OCI-LY1 (cell line): Measurements from ENCODE around the gene CHI3L1.

ENCODE experiments used
- H2AFZ ChIP-seq: fragments of 200-600 bp; sonication (generic), shearing (Covaris generic); 2 replicates; pipeline ENCODE4 v1.6.0; 2014; ENCODE audit warnings: antibody characterized with exemption, mild to moderate bottlenecking, low read length
- H3F3A ChIP-seq: fragments of 200-600 bp; sonication (generic), shearing (Covaris generic); 2 replicates; pipeline ENCODE4 v1.6.0; 2014; ENCODE audit warnings: mild to moderate bottlenecking, antibody characterized with exemption, low read length, moderate library complexity; ENCODE audit not compliant: insufficient read depth
- H3K27ac ChIP-seq: fragments of 200-600 bp; sonication (generic); 2 replicates; pipeline ENCODE4 v1.5.1; 2014; ENCODE audit warnings: low read length, mixed run types, mild to moderate bottlenecking, low read depth; ENCODE audit not compliant: poor library complexity, severe bottlenecking
- H3K27me3 ChIP-seq: fragments of 200-600 bp; sonication (generic); 2 replicates; pipeline ENCODE4 v1.6.0; 2014; ENCODE audit warnings: antibody characterized with exemption, mild to moderate bottlenecking, low read length, moderate library complexity; ENCODE audit not compliant: insufficient read depth
- H3K36me3 ChIP-seq: fragments of 200-600 bp; sonication (generic); 2 replicates; pipeline ENCODE4 v1.6.1; 2014; ENCODE audit warnings: mild to moderate bottlenecking, antibody characterized with exemption, low read length, moderate library complexity, mixed read lengths; ENCODE audit not compliant: insufficient read depth
- H3K4me1 ChIP-seq: fragments of 200-600 bp; sonication (generic); 2 replicates; pipeline ENCODE4 v1.5.1; 2014; ENCODE audit warnings: mild to moderate bottlenecking, low read length, moderate library complexity; ENCODE audit not compliant: insufficient read depth, severe bottlenecking
- H3K4me2 ChIP-seq: fragments of 200-600 bp; sonication (generic), shearing (Covaris generic); 2 replicates; pipeline ENCODE4 v1.6.1; 2014; ENCODE audit warnings: low read length
- H3K4me3 ChIP-seq: fragments of 200-600 bp; sonication (generic); 2 replicates; pipeline ENCODE4 v1.5.1; 2014; ENCODE audit warnings: low read length, low read depth, mild to moderate bottlenecking, mixed read lengths; ENCODE audit not compliant: poor library complexity, severe bottlenecking
- H3K79me2 ChIP-seq: fragments of 200-600 bp; shearing (Covaris generic); 2 replicates; pipeline ENCODE4 v1.6.1; 2016; ENCODE audit warnings: mixed run types, low read length, mixed read lengths; ENCODE audit not compliant: insufficient read depth
- H3K9ac ChIP-seq: fragments of 200-600 bp; sonication (generic), shearing (Covaris generic); 2 replicates; pipeline ENCODE4 v1.6.1; 2014; ENCODE audit warnings: mild to moderate bottlenecking, low read length, mixed read lengths
- H3K9me2 ChIP-seq: fragments of 200-600 bp; sonication (generic), shearing (Covaris generic); 2 replicates; pipeline ENCODE4 v1.6.1; 2014; ENCODE audit warnings: low read depth, mild to moderate bottlenecking, low read length, mixed read lengths
- H3K9me3 ChIP-seq: fragments of 200-600 bp; shearing (Covaris generic); 2 replicates; pipeline ENCODE4 v1.6.1; 2014; ENCODE audit warnings: low read length, mixed read lengths
- H4K20me1 ChIP-seq: fragments of 200-600 bp; sonication (generic), shearing (Covaris generic); 2 replicates; pipeline ENCODE4 v1.6.0; 2016; ENCODE audit warnings: mild to moderate bottlenecking, low read length; ENCODE audit not compliant: insufficient read depth
- EZH2 ChIP-seq: fragments of 200-600 bp; sonication (generic), shearing (Covaris generic); IDR thresholded peaks from 2 replicates; pipeline ENCODE4 v1.8.0; 2017; ENCODE audit warnings: borderline replicate concordance, mixed run types, mild to moderate bottlenecking, antibody characterized with exemption, low read length, moderate library complexity, mixed read lengths
- TF ChIP-seq, protein P1 (sequence below): fragments of 200-600 bp; sonication (generic), shearing (Covaris generic); IDR thresholded peaks from 2 replicates; pipeline ENCODE4 v1.5.1; 2017; ENCODE audit warnings: mild to moderate bottlenecking, antibody characterized with exemption, low read length, moderate library complexity, mixed read lengths

Gene CHI3L1

DNA sequence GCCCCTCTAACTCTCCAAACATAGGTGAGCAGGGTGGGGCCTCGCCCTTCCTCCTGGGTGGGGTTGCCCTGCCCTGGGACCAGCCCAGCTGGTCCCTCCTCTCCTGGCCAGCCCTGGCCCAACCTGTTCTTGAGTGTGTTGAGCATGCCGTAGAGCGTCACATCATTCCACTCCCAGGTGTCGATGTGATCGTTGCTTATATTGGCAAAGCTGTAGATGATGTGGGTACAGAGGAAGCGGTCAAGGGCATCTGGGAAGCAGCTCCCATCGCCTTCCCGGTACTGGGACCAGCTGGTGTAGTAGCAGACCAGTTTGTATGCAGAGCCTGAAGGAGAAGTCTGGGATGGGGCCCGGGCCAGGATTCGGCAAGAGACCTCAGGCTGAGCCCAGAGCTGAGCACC lies 1.4 kb downstream of the CHI3L1 start:
- H3K36me3 ChIP-seq: no peaks in the 10 kb centered on the region
- H2AFZ ChIP-seq: no peak overlapping the region
- H3K4me2 ChIP-seq: no peak overlapping the region
- no peak overlapping the region for H3K9ac ChIP-seq
- H3K27me3 ChIP-seq: no peaks in the 10 kb centered on the region
- H3K9me3 ChIP-seq: no peaks in the 10 kb centered on the region
- H4K20me1 ChIP-seq: no peaks in the 10 kb centered on the region
- TF ChIP-seq, protein P1, sequence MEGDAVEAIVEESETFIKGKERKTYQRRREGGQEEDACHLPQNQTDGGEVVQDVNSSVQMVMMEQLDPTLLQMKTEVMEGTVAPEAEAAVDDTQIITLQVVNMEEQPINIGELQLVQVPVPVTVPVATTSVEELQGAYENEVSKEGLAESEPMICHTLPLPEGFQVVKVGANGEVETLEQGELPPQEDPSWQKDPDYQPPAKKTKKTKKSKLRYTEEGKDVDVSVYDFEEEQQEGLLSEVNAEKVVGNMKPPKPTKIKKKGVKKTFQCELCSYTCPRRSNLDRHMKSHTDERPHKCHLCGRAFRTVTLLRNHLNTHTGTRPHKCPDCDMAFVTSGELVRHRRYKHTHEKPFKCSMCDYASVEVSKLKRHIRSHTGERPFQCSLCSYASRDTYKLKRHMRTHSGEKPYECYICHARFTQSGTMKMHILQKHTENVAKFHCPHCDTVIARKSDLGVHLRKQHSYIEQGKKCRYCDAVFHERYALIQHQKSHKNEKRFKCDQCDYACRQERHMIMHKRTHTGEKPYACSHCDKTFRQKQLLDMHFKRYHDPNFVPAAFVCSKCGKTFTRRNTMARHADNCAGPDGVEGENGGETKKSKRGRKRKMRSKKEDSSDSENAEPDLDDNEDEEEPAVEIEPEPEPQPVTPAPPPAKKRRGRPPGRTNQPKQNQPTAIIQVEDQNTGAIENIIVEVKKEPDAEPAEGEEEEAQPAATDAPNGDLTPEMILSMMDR: no peak
- TF ChIP-seq EZH2: no peak
- H3K4me1 ChIP-seq: no peaks in the 10 kb centered on the region
- no peaks in the 10 kb centered on the region for H3F3A ChIP-seq
- no peaks in the 10 kb centered on the region for H3K79me2 ChIP-seq
- no peaks in the 10 kb centered on the region for H3K9me2 ChIP-seq
- no peak overlapping the region for H3K4me3 ChIP-seq
- H3K27ac ChIP-seq: no peak overlapping the region

DNA sequence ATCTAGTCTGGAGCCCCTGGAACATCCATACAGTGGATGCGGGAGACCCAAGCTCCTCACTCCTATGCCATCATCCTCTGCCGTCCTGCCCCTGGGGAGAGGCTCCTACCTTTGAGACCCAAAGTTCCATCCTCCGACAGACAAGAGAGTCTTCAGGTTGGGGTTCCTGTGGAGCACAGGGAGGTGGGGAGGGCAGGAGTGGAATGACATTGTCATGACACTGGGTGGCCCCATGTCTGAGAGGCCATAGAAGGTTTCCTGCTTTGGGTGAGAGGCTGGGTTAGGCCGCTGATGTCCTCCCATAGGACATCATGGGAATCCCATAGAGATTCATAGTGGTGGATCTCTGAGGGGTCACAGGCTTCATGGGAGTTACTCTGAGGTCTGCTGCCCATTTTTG lies 2.0 kb downstream of the CHI3L1 start:
- Histone ChIP-seq H3K4me3 (no peak overlapping the region), H3K36me3 (no peaks in the 10 kb centered on the region), H3K4me2 (no peak overlapping the region), H3K79me2 (no peaks in the 10 kb centered on the region), H4K20me1 (no peaks in the 10 kb centered on the region), H3K27me3 (no peaks in the 10 kb centered on the region), H2AFZ (no peak overlapping the region), H3K4me1 (no peaks in the 10 kb centered on the region), H3K9ac (no peak overlapping the region), H3K27ac (no peak overlapping the region), H3K9me3 (no peaks in the 10 kb centered on the region), H3K9me2 (no peaks in the 10 kb centered on the region), H3F3A (no peaks in the 10 kb centered on the region)
- no peak for TF ChIP-seq EZH2
- TF ChIP-seq, protein P1: no peak

DNA sequence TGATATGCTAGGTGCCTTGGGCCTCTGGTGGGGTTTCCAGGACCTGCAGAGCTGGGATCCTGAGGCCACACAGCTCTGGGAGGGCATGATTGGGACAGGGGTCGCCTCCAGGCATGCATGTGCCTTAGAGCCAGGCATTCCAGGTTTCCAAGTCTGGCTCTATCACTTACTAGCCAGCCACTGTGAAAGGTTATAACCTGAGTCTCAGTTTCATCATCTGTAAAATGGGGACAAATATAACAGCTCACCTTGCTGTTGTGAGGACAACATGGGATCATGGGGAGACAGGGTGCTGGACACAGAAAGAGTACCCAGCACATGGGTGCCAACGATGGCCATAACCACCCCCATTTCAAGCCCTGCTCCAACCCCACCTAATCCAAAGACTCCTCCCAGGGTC lies 2.7 kb downstream of the CHI3L1 start:
- TF ChIP-seq, protein P1: no peak
- no peak for TF ChIP-seq EZH2
- no peaks in the 10 kb centered on the region for H4K20me1 ChIP-seq
- no peaks in the 10 kb centered on the region for H3K27me3 ChIP-seq
- no peaks in the 10 kb centered on the region for H3K9me3 ChIP-seq
- H2AFZ ChIP-seq: no peak overlapping the region
- no peaks in the 10 kb centered on the region for H3K36me3 ChIP-seq
- H3K27ac ChIP-seq: no peak overlapping the region
- H3K4me1 ChIP-seq: no peaks in the 10 kb centered on the region
- H3K9ac ChIP-seq: no peak overlapping the region
- H3K4me3 ChIP-seq: no peak overlapping the region
- H3K9me2 ChIP-seq: no peaks in the 10 kb centered on the region
- no peak overlapping the region for H3K4me2 ChIP-seq
- H3K79me2 ChIP-seq: no peaks in the 10 kb centered on the region
- H3F3A ChIP-seq: no peaks in the 10 kb centered on the region
